NCI-H1930 (cell line): ENCODE measurements around the gene AMMECR1.
"Not testable (repeated sequence)": the region's sequence is repeated elsewhere in the genome, so short reads cannot be mapped to it uniquely, and the experiment has no call there.

Source experiments
- DNase-seq, 2 experiments: peaks; one replicate each; lab custom pipeline; 2025; lab: John Stamatoyannopoulos, UW

AMMECR1 gene

DNA sequence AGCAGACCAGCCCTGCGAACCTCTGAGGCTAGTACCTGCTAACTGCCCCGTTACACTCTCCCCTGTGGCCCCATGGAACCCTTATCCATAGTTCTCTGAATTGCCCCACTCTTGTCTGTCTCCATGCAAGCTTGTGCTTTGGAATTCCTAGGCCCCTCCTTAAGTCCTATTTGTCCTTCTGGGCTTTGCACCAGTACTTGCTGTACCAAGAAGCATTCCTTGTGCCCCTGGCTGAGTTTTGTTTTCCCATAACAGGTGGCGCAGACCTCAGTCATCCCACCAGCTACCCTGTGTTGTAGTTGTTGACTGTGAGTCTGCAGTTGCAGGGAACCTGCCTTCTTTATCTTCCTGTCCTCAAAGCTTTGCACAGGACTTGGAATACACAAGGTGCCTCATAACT is 147.9 kb downstream of the AMMECR1 start:
- no peak for DNase-seq

DNA sequence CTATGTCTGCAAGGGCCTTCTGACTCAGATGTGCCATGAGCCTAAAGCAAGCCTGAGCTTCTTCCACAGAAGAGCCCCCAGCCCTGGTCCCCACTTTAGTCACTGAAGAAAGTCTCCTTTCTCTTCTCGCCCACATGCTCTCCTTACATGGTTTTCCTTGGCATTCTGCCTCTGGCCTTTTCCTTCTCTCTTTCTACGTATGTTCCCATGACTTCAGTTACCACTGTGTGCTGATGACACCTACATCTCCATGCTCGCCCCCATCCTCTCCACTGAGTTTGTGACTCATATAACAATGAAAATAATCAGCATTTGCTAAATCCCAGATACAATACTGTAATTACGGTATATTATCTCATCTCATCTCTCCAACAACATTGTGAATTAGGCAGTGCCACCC is 149.3 kb downstream of the AMMECR1 start:
- no peak for DNase-seq

DNA sequence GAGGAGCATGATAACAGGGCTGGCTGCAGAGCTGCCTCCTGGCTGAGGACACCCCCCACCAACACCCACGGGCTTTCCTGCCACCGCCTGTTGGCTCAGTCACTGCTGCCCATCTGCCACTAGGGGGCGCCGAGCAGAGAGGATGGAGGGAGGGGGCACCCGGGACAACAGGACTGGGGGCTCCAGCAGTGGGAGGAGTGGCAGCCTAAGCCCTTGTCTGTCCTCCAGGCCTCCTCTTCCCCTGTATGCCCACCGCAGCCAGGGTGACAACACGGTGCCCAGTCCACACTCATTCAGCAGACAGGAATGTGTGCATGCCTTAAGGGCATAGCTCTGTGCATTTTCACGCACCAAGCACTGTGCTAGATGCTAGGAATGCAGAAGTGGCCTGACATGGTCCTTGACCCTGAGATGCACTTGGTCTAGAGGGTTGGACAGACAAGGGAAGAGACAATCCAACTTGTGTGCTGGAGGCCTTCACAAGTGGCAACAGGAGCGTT is 149.9 kb downstream of the AMMECR1 start:
- DNase-seq, result peak; percentile 2 to 23

DNA sequence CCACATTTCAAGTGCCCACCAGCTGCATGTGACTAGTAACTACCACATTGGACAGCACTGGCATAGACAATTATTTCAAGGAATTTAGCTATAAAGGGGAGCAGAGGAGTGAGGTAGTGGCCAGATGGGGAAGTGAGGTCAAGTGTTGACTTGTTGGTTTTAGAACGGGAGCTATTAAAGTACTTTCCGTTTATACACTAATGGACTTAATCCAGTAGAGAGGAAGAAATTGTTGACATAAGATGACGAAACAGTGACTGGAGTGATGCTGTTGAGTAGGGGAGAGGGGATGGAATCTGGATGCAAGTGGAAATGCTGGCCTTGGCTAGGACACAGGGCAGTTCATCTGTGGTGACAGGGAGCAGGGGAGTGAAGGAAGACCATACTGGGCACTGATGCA is 154.4 kb downstream of the AMMECR1 start:
- DNase-seq, result no peak

DNA sequence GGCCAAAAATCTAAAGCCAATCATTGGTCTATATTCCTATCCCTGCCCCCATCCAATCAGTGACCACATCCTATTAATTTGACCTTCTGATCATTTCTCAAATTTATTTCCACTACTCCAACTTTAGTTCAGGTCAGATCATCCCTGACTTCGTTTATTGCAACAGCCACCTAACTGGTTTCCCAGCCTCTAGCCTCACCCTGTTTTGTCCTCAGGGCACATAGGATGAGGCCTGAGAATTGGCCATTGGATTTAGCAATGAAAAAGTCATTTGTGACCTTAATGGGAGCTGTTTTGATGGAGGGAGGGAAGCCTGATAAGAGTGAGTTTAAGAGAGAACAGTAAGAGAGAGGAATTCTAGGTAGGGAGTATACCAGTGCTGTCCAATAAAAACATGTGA is 155.0 kb downstream of the AMMECR1 start:
- DNase-seq, result no peak

DNA sequence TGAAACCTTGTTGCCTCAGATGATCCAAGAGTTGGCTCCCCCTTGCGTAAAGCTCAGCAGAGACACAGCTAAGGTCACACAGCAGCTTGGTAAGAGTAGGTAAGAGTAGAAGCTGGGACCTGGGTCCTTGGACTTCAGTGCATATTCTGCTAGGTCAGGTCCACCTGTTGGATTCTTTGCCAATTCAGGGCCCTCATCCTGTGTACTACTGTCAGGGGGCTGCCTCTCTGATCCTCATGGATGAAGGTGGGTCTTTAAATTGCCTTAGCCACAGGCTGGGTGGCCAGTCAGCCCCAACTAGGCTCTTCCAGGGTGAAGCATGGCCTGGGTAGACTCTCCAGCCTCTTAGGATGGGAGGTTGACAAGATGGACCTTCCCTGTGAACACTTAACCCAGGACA is 155.8 kb downstream of the AMMECR1 start:
- no peak for DNase-seq

DNA sequence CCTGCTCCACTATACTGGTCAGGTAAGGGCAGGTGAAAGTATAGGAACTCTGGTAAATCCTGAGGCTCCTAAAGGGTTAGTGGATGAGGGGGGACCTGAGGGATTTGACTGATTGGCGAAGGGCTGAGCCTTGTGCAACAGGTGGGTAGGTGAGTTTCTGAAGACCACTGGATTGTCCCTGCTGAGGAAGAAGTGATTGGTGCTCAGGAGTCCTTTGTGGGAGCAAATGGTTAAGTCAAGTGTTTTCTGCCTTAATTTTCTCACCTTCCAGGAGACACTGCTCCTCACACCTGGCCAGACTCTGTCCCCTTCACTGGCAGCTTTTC is 156.6 kb downstream of the AMMECR1 start:
- no peak for DNase-seq

DNA sequence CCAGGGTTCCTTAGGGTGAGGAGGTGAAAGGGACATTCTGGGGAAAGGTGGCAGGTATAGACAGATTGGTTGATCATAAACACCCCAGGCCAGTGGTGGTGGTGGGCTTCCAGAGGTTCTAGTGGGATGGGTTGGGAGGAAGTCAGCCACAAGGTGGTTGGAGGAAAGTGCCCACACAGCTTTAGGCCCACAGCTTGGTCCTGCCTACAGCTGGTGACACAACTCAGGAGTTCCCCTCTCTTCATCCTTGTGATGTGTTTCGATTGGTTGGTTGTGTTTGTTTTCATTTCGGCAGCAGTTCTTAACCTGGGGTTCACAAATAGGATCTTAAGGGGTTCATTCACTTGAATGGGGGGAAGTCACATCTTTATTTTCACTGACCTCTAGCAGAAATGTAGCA is 158.0 kb downstream of the AMMECR1 start:
- no peak for DNase-seq

DNA sequence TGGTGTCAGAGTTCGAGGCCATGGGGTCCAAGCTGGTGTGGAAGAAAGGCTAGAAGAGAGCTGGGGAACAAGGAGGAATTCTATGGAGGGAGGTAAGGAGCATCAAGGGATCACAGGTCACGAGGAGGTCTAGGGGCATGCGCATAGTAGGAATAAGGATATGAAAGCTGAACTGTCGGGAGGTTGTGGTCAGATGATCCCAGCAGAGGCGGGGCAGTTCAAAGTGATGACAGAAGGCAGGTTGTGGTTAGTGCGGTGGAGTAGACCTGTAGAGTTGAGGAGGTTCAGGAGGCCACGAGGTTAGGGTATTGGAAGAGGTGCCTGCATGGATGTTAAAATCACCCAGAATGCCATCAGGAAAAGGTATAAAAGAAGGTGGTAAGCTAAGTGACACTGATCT is 158.7 kb downstream of the AMMECR1 start:
- DNase-seq, result no peak

DNA sequence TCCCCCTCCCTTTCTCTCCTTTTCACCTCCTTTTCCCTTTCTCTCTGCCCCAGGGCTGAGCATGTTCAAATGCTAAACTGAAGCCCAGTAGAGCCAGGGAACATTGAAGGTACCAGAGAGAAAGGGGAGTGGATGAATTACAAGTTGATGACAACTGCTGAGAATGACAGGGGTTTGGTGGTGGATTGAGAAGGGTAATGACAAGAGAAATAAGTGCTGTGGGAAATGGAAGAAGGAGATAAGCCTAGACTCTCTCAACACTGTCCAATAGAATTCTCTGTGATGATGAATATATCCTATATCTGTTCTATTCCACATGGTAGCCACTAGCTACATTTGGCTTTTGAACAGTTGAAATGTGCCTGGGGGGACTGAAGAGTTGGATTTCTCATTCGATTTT is 160.4 kb downstream of the AMMECR1 start:
- DNase-seq, result no peak

DNA sequence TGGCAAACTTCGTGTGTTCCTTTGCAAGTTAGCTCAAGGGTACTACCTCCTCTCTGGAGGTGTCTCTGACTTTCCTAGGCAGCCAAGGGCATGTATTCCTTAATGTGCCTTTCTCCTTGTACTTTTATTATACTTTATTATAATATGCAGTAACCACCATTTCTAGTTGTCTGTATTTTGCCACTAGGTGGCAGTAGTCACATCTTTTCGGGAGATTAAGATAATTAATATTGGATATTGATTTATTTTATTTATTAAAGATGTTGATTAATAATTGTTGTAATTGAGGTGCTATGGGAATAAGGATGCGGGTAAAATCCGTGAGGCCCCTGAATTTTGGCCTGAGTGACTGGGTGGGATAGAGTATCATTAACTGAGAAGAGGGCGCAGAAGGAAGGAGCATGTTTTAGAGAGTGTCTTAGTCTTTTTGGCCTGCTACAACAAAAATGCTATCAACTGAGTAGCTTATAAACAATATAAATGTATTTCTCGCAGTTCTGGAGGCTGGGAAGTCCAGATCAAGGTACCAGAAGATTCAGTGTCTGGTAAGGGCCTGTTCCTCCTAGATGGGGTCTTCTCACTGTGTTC is 161.6 kb downstream of the AMMECR1 start:
- DNase-seq, result no peak

DNA sequence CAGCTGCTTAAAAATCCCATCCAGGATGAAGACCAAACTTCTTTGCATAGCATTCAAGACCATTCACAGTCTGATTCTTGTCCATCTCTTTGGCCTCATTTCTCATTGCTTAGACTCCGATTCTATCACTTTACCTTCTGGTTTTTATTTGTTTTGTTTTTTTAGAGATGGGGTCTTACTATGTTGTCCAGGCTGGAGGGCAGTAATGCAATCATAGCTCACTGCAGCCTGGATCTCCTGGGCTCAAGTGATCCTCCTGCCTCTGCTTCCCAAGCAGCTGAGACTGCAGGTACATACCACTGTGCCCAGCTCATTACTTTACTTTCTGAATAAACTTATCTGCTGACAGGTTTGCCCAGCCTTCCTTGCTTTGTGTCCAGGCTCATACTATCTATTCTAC is 162.1 kb downstream of the AMMECR1 start:
- DNase-seq, result no peak

DNA sequence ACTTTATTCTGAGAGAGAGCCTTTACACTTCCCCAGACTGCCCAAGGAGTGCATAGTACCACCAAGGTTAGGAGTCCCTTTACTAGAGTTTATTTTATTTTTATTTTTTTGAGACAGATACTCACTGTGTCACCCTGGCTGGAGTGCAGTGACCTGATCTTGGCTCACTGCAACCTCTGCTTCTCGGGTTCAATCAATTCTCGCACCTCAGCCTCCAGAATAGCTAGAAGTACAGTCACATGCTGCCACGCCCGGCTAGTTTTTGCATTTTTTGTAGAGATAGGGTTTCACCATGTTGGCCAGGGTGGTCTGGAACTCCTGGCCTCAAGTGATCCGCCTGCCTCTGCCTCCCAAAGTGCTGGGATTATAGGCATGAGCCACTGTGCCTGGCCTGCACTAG is 163.6 kb downstream of the AMMECR1 start:
- DNase-seq, result not testable (repeated sequence)

DNA sequence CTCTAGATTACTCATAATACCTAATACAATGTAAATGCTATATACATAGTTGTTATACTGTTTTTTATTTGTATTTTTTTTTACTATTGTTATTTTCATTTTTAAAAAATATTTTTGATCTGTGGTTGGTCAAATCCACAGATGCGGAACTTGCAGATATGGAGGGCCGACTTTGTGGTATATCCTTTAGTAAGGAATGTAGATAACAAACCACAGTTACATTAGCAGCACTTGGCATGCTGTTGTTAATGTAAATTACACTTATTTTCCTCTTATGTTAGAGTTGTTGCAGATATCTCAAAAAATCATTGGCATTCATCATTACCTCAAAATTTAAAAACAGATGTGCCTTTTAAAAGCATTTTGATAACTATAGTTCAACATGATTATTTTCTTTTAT is 164.0 kb downstream of the AMMECR1 start:
- DNase-seq, result no peak

DNA sequence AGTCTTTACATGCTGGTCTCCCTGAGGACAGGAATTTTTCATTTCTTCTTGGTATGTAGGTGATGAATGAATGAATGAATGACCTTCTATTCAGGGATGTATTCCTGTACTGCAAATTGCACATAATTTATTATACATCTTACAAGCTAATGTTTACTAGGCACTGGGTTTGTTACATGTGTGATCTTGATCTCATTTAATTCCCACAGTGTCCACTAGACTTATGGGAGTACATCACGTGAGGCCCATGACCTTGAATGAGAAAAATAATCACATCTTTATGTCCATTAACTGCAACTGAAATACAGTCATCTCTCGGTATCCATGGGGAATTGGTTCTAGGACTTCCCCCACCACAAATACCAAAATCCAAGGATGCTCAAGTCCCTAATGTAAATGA is 164.6 kb downstream of the AMMECR1 start:
- DNase-seq, result no peak

DNA sequence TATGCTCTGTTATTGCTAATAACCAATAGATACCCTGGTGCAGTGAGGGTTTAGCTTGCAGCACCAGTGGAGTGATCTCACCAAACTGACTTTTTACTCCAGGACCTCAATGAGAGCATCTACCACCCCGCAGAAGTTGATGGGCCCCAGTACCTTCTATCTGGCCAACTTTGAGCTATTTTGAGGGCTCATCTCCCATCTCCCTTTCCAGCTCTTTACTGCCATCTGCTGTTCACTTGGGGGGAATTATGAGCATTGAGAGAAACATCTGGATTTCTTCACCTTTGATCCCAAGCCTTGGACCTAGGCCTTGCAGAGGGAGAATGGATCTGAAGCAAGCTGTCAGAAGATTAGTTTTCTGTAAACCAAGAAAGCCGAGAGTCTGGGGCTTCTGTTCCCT is 171.4 kb downstream of the AMMECR1 start:
- peak in 1 of 2 experiments; percentile 8 for DNase-seq

DNA sequence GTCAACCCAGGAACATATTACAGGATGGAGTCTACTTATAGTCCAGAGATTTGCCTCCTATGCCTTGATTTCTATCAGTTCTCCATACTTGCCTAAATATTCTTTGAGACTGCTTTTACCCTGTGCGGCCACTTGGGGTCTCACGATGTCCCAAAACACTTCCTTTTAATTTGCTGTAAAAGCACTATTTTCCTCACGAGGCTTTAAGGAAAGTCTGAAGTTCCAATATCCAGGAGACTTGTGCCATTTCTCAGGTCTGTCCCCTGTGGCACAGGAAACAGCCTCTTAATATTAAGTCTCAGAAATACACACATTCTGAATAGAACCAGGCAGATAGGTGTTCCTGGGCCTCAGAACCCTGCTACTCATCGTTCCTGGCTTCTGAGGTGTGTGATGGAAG is 172.0 kb downstream of the AMMECR1 start:
- no peak for DNase-seq

DNA sequence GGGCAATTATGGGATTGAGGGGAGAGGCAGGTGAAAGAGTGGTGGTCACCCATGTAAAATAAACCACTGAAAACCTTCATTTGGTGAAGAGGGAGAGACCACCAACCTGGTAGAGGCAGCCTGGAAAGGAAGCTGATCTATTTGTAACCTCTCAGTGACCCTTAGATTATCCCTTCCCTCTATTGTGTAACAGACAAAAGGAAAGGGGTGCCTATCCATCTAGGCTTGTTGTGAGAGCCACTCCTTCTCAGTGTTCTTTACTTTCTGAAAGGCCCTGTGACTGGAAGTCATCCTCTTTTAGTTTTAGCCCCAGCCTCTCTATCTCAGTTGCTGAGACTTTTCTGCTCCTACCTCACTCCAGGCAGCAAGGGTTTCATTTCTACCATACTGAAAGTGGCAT is 172.6 kb downstream of the AMMECR1 start:
- DNase-seq, result no peak
